GM10248 (cell line): ENCODE results near the gene HEBP1.
A peak's percentile ranks its signal among the peaks of the same experiment; 100 is the strongest.

ENCODE experiments used
- CTCF ChIA-PET: fragments of 300-600 bp; sonication (Branson Sonifier 250); formaldehyde crosslinking; extraction: SDS; loops from one replicate; lab custom pipeline; 2021; ENCODE audit warnings: antibody characterized with exemption; lab: Yijun Ruan, JAX
- POLR2A ChIA-PET: fragments of 350-650 bp; sonication (Branson Sonifier 250); formaldehyde crosslinking; extraction: SDS; loops from one replicate; lab custom pipeline; 2020; ENCODE audit warnings: antibody characterized with exemption; lab: Yijun Ruan, JAX
- DNase-seq: peaks from one replicate; pipeline ENCODE4 v3.0.0; 2012; ENCODE audit errors: extremely low spot score
- TF ChIP-seq, protein P1 (sequence below): IDR thresholded peaks from 2 replicates; pipeline ENCODE4 v1.5.1; 2012; ENCODE audit warnings: mild to moderate bottlenecking, low read depth; ENCODE audit errors: extremely low read depth, missing control alignments, control extremely low read depth

Gene HEBP1

GRCh38 chr12:12985817-12986408 is 14.2 kb downstream of the HEBP1 start:
- TF ChIP-seq, protein P1, sequence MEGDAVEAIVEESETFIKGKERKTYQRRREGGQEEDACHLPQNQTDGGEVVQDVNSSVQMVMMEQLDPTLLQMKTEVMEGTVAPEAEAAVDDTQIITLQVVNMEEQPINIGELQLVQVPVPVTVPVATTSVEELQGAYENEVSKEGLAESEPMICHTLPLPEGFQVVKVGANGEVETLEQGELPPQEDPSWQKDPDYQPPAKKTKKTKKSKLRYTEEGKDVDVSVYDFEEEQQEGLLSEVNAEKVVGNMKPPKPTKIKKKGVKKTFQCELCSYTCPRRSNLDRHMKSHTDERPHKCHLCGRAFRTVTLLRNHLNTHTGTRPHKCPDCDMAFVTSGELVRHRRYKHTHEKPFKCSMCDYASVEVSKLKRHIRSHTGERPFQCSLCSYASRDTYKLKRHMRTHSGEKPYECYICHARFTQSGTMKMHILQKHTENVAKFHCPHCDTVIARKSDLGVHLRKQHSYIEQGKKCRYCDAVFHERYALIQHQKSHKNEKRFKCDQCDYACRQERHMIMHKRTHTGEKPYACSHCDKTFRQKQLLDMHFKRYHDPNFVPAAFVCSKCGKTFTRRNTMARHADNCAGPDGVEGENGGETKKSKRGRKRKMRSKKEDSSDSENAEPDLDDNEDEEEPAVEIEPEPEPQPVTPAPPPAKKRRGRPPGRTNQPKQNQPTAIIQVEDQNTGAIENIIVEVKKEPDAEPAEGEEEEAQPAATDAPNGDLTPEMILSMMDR, result peak; percentile 24
- POLR2A ChIA-PET, result no interaction called here
- CTCF ChIA-PET, result interaction anchor here (0.8 to 5.2 kb wide), 8 partner anchors 10 to 250 kb away, joined by 3 to 23 read pairs (median 4); no protein-coding TSS in a partner anchor
- no peak for DNase-seq

DNA sequence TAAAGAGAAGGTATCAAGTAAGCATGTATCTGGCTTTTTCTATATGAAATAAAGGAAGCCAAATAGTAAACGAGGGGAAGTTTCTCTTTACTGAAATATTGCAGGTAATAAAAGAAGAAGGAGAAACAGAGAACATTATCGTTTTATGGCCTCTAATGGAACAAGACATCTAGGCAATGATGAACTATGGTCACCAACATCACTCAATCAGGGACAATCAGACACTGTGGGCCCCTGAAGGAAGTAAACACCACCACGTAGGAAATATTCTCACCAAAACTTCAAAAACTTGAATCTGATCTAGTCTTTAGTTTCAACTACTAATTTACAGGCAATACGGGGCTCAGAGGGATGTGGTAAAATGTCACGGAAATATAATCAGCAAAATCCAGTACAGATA is 15.9 kb downstream of the HEBP1 start:
- ChIA-PET CTCF (interaction anchor here (1.0 to 5.2 kb wide), 3 partner anchors 11 to 228 kb away, joined by 3 to 23 read pairs (median 3); no protein-coding TSS in a partner anchor), POLR2A (no interaction called here)
- TF ChIP-seq, protein P1, result no peak
- no peak for DNase-seq

DNA sequence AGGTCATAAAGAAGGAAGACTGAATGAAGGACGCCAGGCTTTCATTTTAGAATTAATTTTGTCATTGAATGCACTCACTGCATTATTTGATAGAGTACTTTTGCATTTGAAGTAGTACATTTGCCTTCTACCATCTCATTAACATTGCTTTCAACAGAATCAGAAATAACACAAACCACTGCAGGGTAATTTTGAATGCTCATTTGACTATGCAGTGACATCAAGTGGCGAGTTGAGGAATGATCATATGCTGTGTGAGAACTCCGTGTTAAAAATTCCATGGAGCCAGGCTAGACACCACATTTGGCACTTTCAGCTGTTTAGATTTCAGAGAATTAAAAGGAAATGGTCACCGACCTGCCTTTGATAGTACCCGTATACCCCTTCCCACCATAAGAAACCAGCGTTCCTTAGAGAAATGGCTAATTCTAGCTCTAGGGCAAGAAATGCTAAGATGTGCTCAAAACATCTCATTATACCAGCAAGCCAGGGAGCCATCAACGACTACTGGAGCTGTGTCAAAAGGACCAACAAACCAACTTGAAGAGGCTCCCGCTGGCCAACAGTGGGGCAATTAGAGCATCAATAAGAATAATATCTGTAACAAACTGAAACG is 16.5 kb downstream of the HEBP1 start:
- TF ChIP-seq, protein P1, result no peak
- ChIA-PET CTCF (interaction anchor here (1.0 to 5.2 kb wide), 4 partner anchors 12 to 229 kb away, joined by 3 to 23 read pairs (median 4); no protein-coding TSS in a partner anchor), POLR2A (no interaction called here)
- DNase-seq, result no peak

DNA sequence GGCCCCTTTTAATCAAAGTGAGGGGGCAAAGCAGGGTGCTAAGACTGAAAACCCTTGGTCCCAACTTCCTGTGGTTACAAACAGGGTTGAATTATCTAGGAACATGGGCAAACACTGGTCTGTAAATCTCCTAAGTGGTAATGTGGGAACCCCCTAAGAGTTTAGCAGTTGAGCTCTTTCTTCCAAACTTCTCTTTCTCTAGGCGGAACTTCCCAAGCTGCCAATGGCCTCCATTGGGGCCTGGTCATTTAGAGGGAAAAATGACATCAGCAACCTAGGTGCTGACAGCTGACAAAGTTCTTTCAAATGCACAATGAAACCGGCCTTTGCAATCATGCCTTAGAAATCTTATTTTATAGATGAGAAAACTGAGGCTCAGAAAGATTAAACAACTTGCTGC is 17.7 kb downstream of the HEBP1 start:
- POLR2A ChIA-PET, result no interaction called here
- TF ChIP-seq, protein P1, result no peak
- CTCF ChIA-PET, result interaction anchor here (0.7 to 3.4 kb wide), 7 partner anchors 8 to 197 kb away, joined by 3 to 12 read pairs (median 3); no protein-coding TSS in a partner anchor
- no peak for DNase-seq

DNA sequence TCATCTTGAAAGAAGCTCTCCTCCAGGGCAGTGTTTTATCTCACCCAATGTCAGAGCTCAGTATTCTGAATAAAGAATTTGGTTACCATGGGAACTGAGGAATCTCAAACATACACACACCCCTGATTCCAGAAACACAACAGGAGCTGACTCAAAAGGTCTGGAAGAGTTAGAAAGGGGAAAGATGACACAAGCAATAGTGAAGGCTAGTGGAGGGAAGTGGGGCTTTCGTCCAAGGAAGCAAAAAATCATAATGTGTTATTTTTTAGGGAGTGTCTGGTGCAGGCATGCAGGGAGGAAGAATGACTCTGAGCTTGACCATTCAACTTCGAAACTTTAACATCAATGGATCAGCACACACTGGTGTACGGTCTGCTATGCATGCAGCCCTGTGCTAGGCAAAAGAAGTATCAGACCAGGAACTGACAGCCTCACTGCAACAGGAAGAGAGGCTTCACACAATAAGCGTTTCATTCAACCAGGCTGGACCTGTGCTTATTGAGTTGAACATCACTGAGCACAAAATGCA is 20.3 kb downstream of the HEBP1 start:
- TF ChIP-seq, protein P1, result no peak
- ChIA-PET CTCF (interaction anchor here (1.3 to 3.4 kb wide), 3 partner anchors 10 to 233 kb away, joined by 3 to 12 read pairs (median 3); no protein-coding TSS in a partner anchor), POLR2A (interaction anchor here (0.5 kb wide), 1 partner anchor 231 kb away, joined by 3 read pairs; no protein-coding TSS in a partner anchor)
- DNase-seq, result no peak

DNA sequence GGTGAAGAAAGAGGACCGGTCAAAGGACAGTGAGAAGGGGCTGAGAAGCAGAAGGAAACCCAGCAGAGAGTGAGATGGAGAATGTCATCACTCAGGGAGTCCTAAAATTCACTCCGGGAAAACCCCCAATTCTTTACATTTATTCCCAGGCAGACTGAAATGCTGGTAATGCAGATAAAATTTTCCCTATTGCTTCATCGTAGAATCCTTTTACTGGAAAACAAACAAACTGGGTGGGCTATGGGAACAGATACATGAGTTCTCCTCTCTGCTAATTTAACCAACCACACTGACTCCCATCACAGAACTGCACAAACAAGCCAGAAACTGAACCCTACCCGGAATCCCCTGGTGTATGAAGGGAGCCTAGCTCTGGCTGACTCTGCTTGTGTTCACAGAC is 20.9 kb downstream of the HEBP1 start:
- ChIA-PET CTCF (interaction anchor here (1.3 kb wide), 2 partner anchors 18 to 233 kb away, joined by 3 read pairs; no protein-coding TSS in a partner anchor), POLR2A (no interaction called here)
- TF ChIP-seq, protein P1, result no peak
- DNase-seq, result no peak
